K562 (cell line): ENCODE measurements around the gene SYTL2. TPM values are rescaled to one million over a fixed set of nuclear protein-coding genes. Genes with fewer than 3 reads are reported as not detected.

Experiments used
- ATAC-seq: fragments of 200-7000 bp; cut with Tn5 transposase; 3 replicates; pipeline ENCODE4 v1.9.1; 2020; ENCODE audit warnings: moderate library complexity
- BruUV-seq: library from RNA; stranded (reverse); fragments of 400-500 nt; replicated peaks from 2 replicates; lab custom pipeline; 2021; lab: Mats Ljungman, UMichigan
- CTCF ChIA-PET: fragments of 300-600 bp; formaldehyde crosslinking; extraction: SDS; loops from one replicate; lab custom pipeline; 2021; ENCODE audit warnings: low intra/inter-chr PET ratio; lab: Yijun Ruan, JAX
- POLR2A ChIA-PET: fragments of 300-600, 350-650 bp; sonication (Branson Sonifier 250); formaldehyde crosslinking; extraction: SDS; loops from one replicate; lab custom pipeline; 2021; ENCODE audit warnings: antibody characterized with exemption, inconsistent platforms; lab: Yijun Ruan, JAX
- DNase-seq, 4 experiments: peaks; one replicate each; pipeline versions ENCODE4 v3.0.0 to v3.0.0-alpha.2; 2011 to 2018; ENCODE audit warnings: low spot score in 3 of 4, mixed read lengths in 3 of 4; ENCODE audit errors: extremely low read depth in 1 of 4
- FAIRE-seq: peaks from 2 replicates; lab custom pipeline; 2011; peaks lifted over from hg19 to GRCh38; lab: Jason Lieb, UNC
- H2AFZ ChIP-seq: 2 replicates; pipeline ENCODE4 v1.6.0; 2011; ENCODE audit warnings: low read depth, low read length, control low read depth, inconsistent platforms
- H3K27ac ChIP-seq: fragments of 200-600 bp; 3 replicates; pipeline ENCODE4 v1.8.0; 2011; ENCODE audit warnings: low read depth, mild to moderate bottlenecking, control low read depth, inconsistent platforms, low read length, moderate library complexity, mixed read lengths; ENCODE audit errors: extremely low read depth
- H3K27me3 ChIP-seq, 2 experiments: fragments of 300-600 bp in 1 of 2; 2 replicates in 1 of 2; 3 replicates in 1 of 2; pipeline versions ENCODE4 v1.6.0 to v1.8.0; 2011; ENCODE audit warnings: inconsistent platforms in 2 of 2, low read length in 2 of 2, mild to moderate bottlenecking in 1 of 2, mixed read lengths in 1 of 2, moderate library complexity in 1 of 2; ENCODE audit not compliant: control insufficient read depth in 2 of 2, insufficient read depth in 2 of 2
- H3K36me3 ChIP-seq: fragments of 300-600 bp; 3 replicates; pipeline ENCODE4 v1.8.0; 2011; ENCODE audit warnings: mild to moderate bottlenecking, low read length, inconsistent platforms; ENCODE audit not compliant: control insufficient read depth, insufficient read depth
- H3K4me1 ChIP-seq, 2 experiments: fragments of 200-600 bp in 1 of 2; replicated peaks in 1 of 2; 2 replicates in 1 of 2; 3 replicates in 1 of 2; pipeline versions ENCODE4 v1.5.1 to v1.8.0; 2011; ENCODE audit warnings: inconsistent platforms in 2 of 2, low read length in 2 of 2, mild to moderate bottlenecking in 1 of 2, mixed read lengths in 1 of 2, moderate library complexity in 1 of 2; ENCODE audit not compliant: control insufficient read depth in 2 of 2, insufficient read depth in 2 of 2
- H3K4me2 ChIP-seq: 2 replicates; pipeline ENCODE4 v1.6.1; 2011; ENCODE audit warnings: low read length, control low read depth, inconsistent platforms, mixed read lengths; ENCODE audit not compliant: insufficient read depth
- H3K4me3 ChIP-seq: fragments of 200-600 bp; sonication (generic), shearing (Covaris generic); 2 replicates; pipeline ENCODE4 v1.5.1; 2016; ENCODE audit warnings: control low read depth, inconsistent platforms
- H3K79me2 ChIP-seq: fragments of 200-600 bp; 3 replicates; pipeline ENCODE4 v1.8.0; 2011; ENCODE audit warnings: low read length, inconsistent platforms; ENCODE audit not compliant: control insufficient read depth, insufficient read depth
- H3K9ac ChIP-seq, 2 experiments: 2 replicates each; pipeline versions ENCODE4 v1.6.0 to v1.6.1; 2011; ENCODE audit warnings: low read depth in 2 of 2, low read length in 2 of 2, control low read depth in 1 of 2, inconsistent platforms in 1 of 2, mild to moderate bottlenecking in 1 of 2, mixed read lengths in 1 of 2; ENCODE audit not compliant: insufficient read depth in 1 of 2
- H3K9me1 ChIP-seq: one replicate; pipeline ENCODE4 v1.6.0; 2011; ENCODE audit warnings: inconsistent platforms, mild to moderate bottlenecking, low read length, moderate library complexity; ENCODE audit not compliant: control insufficient read depth, insufficient read depth
- H3K9me3 ChIP-seq: replicated peaks from 2 replicates; pipeline ENCODE4 v1.5.1; 2011; ENCODE audit warnings: low read depth, low read length, inconsistent platforms; ENCODE audit not compliant: control insufficient read depth, insufficient read depth
- H4K20me1 ChIP-seq: replicated peaks from 2 replicates; pipeline ENCODE4 v1.6.1; 2011; ENCODE audit warnings: low read length, inconsistent platforms, mixed read lengths; ENCODE audit not compliant: control insufficient read depth, insufficient read depth
- CHCHD3 ChIP-seq: fragments of 250-450 bp; sonication (Bioruptor Pico); IDR thresholded peaks from 2 replicates; pipeline ENCODE4 v2.1.2; 2022; ENCODE audit warnings: mild to moderate bottlenecking
- FOXJ2 ChIP-seq: fragments of 200-800 bp; sonication (Bioruptor generic); IDR thresholded peaks from 2 replicates; pipeline ENCODE4 v1.6.1; 2016; ENCODE audit warnings: missing genetic modification characterization, missing compliant biosample characterization
- HMGN3 ChIP-seq: IDR thresholded peaks from 2 replicates; pipeline ENCODE4 v1.6.1; 2011; ENCODE audit warnings: borderline replicate concordance, low read depth, mild to moderate bottlenecking, mixed read lengths, low read length; ENCODE audit not compliant: insufficient read length; ENCODE audit errors: extremely low read depth
- IRF9 ChIP-seq: fragments of 450-650 bp; IDR thresholded peaks from 2 replicates; pipeline ENCODE4 v1.6.1; 2016; ENCODE audit warnings: missing biosample characterization, missing genetic modification characterization
- JUND ChIP-seq, 2 experiments: IDR thresholded peaks; 2 replicates in 1 of 2; 3 replicates in 1 of 2; pipeline ENCODE4 v1.6.1; 2011; ENCODE audit warnings: borderline replicate concordance in 2 of 2, low read depth in 2 of 2, low read length in 2 of 2, improper control_type of control experiment in 1 of 2, missing biosample characterization in 1 of 2, missing genetic modification characterization in 1 of 2, missing genetic modification reagents in 1 of 2
- KLF16 ChIP-seq: IDR thresholded peaks from 2 replicates; pipeline ENCODE4 v1.6.1; 2016; ENCODE audit warnings: antibody characterized with exemption
- NKRF ChIP-seq: fragments of 450-650 bp; IDR thresholded peaks from 2 replicates; pipeline ENCODE4 v1.6.1; 2016; ENCODE audit warnings: borderline replicate concordance
- RBM34 ChIP-seq: fragments of 200-400 bp; formaldehyde crosslinking; IDR thresholded peaks from 2 replicates; pipeline ENCODE4 v1.6.1; 2018; ENCODE audit warnings: low read length, borderline replicate concordance; ENCODE audit not compliant: insufficient read depth
- TCF15 ChIP-seq: fragments of 250-450 bp; sonication (Bioruptor Pico); IDR thresholded peaks from 2 replicates; pipeline ENCODE4 v1.8.0; 2022; ENCODE audit warnings: moderate library complexity, mild to moderate bottlenecking, inconsistent platforms
- TCF7L2 ChIP-seq: fragments of 150-350 bp; IDR thresholded peaks from 2 replicates; pipeline ENCODE4 v1.6.1; 2016; ENCODE audit warnings: low read depth, mild to moderate bottlenecking, low read length, moderate library complexity
- ZEB2 ChIP-seq: fragments of 450-650 bp; IDR thresholded peaks from 2 replicates; pipeline ENCODE4 v1.6.1; 2016
- ZNF140 ChIP-seq: fragments of 250-450 bp; sonication (Bioruptor Pico); IDR thresholded peaks from 2 replicates; pipeline ENCODE4 v1.8.0; 2021; ENCODE audit warnings: moderate library complexity, mild to moderate bottlenecking, inconsistent platforms
- ZNF146 ChIP-seq: IDR thresholded peaks from one replicate; pipeline ENCODE4 v1.6.1; 2018; ENCODE audit warnings: missing compliant biosample characterization; ENCODE audit not compliant: unreplicated experiment
- WGBS: fragments of 100-300 bp; shearing (Covaris generic); methylation state at CpG from one replicate; pipeline ENCODE4 v1.1.6; 2016; ENCODE audit warnings: low coverage, mixed read lengths; ENCODE audit not compliant: insufficient coverage; ENCODE audit errors: missing lambda C conversion rate; 5-methylcytosine and 5-hydroxymethylcytosine counted together
- in situ Hi-C: fragments of 300-500 bp; cut with MboI; formaldehyde crosslinking; loops from 4 replicates; pipeline ENCODE4 v1.15.0; 2018; ENCODE audit warnings: inconsistent platforms, mixed read lengths
- intact Hi-C: fragments of 100-400 bp; cut with micrococcal nuclease; formaldehyde crosslinking; loops from 2 replicates; pipeline ENCODE4 v1.14.2; 2022
- polyA plus RNA-seq, 8 experiments: library from polyadenylated mRNA; depleted of rRNA in 4 of 8; stranded (reverse) in 5 of 8; unstranded in 3 of 8; fragments of >200 nt; fragmentation: Nextera tagmentation in 2 of 8; fragmentation: Illumina TruSeq in 1 of 8; extraction: Ambion mirVana in 2 of 8; extraction: Trizol in 1 of 8; gene quantifications; 2 replicates each; pipeline versions ENCODE4 v1.2.1 to v1.2.3, GENCODE V29; 2011 to 2014; ENCODE audit warnings: inconsistent platforms in 1 of 8, missing spikeins in 1 of 8
- total RNA-seq, 7 experiments: library from RNA; depleted of rRNA in 6 of 7; stranded (reverse); fragments of >200 nt in 6 of 7; fragmentation: Illumina TruSeq in 2 of 7; extraction: Trizol in 2 of 7; gene quantifications; 2 replicates each; pipeline versions ENCODE4 v1.2.1 to v1.2.3, GENCODE V29; 2011 to 2021; ENCODE audit warnings: low replicate concordance in 1 of 7

SYTL2 gene
- total and polyA plus RNA-seq, 9 of the 15 experiments (the other 6 are each of a cell fraction or from before 2014, with no cell fraction given), result 0.05 to 0.57 (median 0.35) TPM

- intact Hi-C loops, result no loop called here
- WGBS, result 0% methylated on average over 2 of the region's 2 CpGs
- no peaks in the 10 kb centered on the region for H3K4me1 ChIP-seq
- peaks cover 6 to 15% of the 10 kb centered on the region in 2 experiments; a peak in 3 of 5 replicates for H3K27me3 ChIP-seq
- ChIA-PET CTCF (no interaction called here), POLR2A (no interaction called here)
- no peak overlapping the region for H3K4me2 ChIP-seq
- in situ Hi-C loops, result no loop called here
- no peak overlapping the region for H2AFZ ChIP-seq
- no peaks in the 10 kb centered on the region for H3K36me3 ChIP-seq
- no peak for FAIRE-seq
- no peaks in the 10 kb centered on the region for H3K9me1 ChIP-seq
- no peak for TF ChIP-seq IRF9 (tag)
- no peak overlapping the region for H3K27ac ChIP-seq
- no peak for DNase-seq
- BruUV-seq, result no TSS peak
- no peak overlapping the region for H3K4me3 ChIP-seq
- ATAC-seq, result no peak
- no peak overlapping the region for H3K9ac ChIP-seq
- no peaks in the 10 kb centered on the region for H4K20me1 ChIP-seq
- H3K79me2 ChIP-seq, result no peaks in the 10 kb centered on the region
- H3K9me3 ChIP-seq, result no peaks in the 10 kb centered on the region
These were observed 11.8 kb downstream of the SYTL2 start for GRCh38 chr11:85799142-85799541.

GRCh38 chr11:85798361-85798760, 12.6 kb downstream of the SYTL2 start:
- no peak for DNase-seq
- Histone ChIP-seq H3K4me1 (no peaks in the 10 kb centered on the region), H3K9me1 (no peaks in the 10 kb centered on the region), H3K27me3 (peaks cover 6 to 15% of the 10 kb centered on the region in 2 experiments; a peak in 3 of 5 replicates), H3K9me3 (no peaks in the 10 kb centered on the region), H3K9ac (no peak overlapping the region), H4K20me1 (no peaks in the 10 kb centered on the region), H3K36me3 (no peaks in the 10 kb centered on the region), H3K79me2 (no peaks in the 10 kb centered on the region), H3K27ac (no peak overlapping the region), H2AFZ (no peak overlapping the region), H3K4me2 (no peak overlapping the region), H3K4me3 (no peak overlapping the region)
- in situ Hi-C loops (no loop called here), intact Hi-C loops (no loop called here)
- no peak for ATAC-seq
- ChIA-PET POLR2A (no interaction called here), CTCF (no interaction called here)
- 0% methylated on average over 4 of the region's 4 CpGs for WGBS
- BruUV-seq, result no TSS peak
- FAIRE-seq, result no peak
- TF ChIP-seq NKRF (no peak), TCF15 (no peak), ZNF146 (no peak), HMGN3 (no peak), ZNF140 (no peak), ZEB2 (no peak), KLF16 (no peak), CHCHD3 (CRISPR knock-in tag) (no peak), RBM34 (no peak), FOXJ2 (tag) (no peak), JUND (IDR thresholded peaks at IDR 0.05; ENCODE audit: borderline replicate concordance, low read depth, low read length) (no peak), JUND (tag; IDR thresholded peaks at IDR 0.05; ENCODE audit: borderline replicate concordance, low read depth, low read length) (no peak), TCF7L2 (no peak)
